HK-2 (cell line): ENCODE data around the gene WDR90.

ENCODE experiments used
- DNase-seq: peaks from one replicate; pipeline ENCODE4 v3.0.0-alpha.2; 2018; ENCODE audit not compliant: unreplicated experiment

Gene WDR90

DNA sequence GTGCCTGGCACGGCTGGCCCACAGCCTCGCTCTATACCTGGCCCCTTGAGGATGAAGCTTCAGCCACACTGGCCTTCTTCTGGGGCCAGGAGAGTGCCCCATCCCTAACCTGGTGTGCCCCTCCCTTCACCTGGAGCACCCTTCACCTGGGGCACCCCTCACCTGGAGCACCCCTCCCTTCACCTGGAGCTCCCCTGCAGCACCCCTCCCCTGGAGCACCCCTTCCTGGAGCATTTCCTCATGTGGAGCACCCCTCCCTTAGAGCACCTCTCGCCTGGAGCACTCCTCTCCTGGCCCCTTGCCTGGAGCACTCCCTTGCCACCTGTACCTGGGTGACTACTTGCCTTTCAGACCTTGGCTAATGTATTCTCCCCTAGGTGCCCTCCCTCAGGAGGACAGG is 58.9 kb downstream of the WDR90 start:
- no peak for DNase-seq

DNA sequence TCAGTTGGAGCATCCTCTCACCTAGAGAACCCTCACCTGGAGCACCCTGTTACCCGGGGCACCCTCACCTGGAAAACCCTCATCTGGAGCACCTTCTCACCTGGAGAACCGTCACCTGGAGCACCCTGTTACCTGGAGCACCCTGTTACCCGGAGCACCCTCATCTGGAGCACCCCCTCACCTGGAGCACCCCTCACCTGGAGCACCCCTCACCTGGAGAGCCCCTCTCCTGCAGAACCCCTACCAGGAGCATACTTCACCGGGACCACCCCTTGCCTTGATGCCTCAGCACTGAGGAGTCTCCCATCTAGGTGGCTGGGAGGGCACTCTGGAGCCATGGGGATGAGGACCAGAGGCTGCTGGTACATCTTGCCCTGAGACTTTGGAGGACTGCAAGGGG is 59.8 kb downstream of the WDR90 start:
- no peak for DNase-seq

DNA sequence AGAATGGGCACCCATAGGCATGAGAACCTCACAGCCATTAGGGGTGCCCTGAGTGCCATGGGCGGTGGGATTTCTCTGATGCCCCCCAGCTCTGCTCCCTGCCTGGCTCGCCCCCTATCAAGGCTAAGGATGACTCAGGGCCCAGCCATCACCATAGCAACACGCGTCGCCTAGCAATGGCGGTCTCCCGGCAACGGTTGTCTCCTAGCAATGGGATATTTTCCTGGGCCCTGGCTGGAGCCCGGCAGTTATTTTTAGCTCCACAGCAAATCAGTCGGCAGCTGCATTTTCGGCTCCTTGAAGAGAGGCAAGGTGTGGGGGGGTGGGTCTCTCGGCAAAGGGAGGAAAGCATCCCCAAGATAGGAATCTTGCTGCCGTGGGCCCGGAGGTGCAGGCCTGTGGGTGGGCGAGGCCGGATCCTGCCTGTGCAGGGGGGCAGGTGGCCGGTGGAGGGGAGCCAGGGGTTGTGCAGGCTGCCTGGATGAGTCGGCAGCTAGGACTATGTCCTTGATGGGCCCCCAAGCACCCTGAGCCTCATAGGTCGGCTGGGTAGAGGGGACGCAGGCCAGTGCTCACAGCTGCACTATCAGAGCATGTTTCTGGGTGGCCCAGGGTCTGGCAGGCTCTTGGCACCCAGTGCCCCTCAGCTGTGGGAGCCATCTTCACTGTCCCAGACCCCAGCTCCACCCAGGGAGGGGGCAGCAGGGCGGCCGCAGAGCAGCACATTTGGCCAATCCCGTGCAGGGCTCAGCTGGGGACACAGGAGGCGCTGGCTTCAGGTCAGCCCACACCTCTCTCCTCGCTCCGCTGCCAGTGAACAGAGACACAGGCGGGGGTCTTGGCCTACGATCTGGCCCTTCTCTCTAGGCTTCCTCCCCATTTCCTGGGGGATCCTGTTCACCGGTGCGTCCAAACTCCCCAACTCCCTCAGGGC is 60.7 kb downstream of the WDR90 start:
- peak; percentile 60 for DNase-seq

DNA sequence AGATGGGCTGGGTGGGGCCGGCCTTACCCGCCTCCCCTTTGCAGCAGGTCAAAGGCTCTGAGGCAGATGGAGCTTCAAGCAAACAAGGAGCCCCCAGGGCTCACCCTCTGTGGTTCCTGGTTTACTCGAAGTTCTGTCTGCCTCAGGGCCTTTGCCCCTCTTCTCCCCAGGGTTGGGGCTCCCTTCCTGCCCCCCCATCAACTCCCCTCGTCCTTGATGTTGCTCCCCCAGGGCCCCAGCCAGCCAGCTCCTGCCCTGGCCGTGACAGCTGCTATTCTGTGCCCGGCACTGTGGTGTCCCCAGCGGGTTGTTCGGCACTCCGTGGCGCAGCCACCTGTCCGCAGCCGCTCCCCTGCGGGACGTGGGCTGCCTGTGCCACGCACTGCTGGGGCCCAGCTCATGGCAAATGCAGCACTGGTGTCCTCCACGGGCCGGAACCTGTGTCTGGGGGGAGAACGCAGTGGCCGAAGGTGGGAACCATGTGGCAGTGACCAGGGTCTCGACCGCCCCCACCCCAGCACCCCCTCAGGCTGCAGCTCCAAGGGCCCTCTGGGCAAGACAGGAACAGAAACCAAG is 61.4 kb downstream of the WDR90 start:
- DNase-seq = no peak

DNA sequence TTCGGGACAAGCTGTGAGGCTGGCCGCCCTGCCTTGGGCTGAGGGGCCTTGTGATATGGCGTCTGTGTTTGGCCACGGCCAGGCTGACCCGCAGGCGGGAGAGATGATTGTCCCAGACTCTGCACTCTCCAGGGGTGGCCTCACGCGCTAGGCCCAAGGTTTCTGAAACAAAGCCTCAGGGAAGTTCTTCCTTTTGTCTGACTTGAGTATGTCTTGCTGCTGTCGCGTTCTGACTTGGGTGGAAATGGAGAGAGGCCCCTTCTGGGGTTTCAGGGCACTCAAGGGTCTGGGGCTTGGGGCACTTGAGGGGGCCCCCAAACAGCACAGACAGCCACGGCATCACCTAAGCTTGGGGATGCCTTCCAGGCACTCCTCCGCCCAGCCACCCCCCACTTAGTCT is 61.9 kb downstream of the WDR90 start:
- DNase-seq = no peak

DNA sequence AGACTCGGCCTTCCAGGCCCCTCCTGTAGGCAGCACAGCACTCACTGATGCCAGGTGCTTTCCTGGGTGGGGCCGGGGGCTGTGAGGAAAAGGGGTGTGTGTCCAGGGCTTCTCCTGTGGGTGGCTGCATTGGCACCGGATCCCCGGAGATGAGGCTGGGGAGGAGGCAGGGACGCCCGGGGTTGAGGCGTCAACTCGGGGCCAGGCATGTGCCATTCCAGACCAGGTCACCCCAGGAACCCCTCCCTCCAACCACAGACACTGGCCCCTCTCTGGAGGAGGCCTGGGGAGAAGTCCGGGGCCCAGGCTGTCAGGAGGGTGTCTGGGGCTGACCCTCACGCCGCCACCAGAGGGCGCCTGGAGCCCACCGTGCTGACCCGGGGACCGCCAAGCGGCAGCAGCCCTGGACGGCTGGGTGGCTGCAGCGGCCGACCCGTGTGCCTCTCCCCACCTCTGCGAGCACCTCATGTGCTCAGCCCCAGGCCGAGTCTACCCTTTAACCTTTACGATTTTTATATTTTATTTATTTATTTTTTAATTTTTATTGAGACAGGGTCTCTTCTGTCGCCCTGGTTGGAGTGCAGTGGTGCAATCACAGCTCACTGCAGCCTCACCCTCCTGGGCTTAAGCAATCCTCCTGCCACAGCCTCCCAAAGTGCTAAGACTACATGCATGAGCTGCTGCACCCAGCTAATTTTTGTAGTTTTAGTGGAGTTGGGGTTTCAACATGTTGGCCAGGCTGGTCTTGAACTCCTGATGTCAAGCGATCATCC is 62.6 kb downstream of the WDR90 start:
- peak; percentile 70 for DNase-seq

DNA sequence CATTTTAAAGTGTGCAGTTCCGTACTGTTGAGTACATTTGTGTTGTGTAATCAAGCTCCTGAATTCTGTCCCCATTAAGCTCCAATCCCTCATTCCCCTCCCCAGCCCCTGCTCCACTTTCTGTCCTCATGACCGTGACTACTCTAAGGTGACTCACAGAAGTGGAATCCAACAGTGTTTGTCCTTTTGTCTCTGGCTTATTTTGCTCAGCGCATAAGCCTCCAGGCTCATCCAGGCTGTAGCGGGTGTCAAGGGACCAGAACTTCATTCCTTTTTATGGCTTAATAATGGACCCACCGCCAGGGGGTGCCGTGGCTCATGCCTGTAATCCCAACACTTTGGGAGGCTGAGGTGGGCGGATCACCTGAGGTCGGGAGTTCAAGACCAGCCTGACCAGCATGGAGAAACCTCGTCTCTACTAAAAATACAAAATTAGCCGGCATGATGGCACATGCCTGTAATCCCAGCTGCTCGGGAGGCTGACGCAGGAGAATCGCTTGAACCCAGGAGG is 63.6 kb downstream of the WDR90 start:
- peak; percentile 85 for DNase-seq

DNA sequence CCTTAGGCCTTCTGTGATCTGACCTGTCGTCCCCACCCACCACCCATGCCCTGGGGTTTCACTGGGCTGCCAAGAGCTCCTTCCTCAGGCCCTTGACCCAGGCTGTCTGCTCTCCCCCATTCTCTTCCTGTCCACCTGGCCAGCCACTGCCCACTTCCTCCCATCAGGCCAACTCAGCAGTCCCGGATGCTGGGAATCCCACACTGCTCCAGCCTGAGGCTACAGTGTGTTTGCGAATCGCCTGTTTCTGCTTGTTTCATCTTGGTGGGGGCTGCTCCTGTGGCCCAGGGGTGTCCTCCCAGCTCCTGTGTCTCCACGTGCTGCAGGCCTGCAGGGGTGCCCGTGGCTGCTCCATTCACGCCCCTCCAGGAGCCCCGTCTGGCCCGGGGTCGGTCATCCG is 64.9 kb downstream of the WDR90 start:
- peak; percentile 59 for DNase-seq

DNA sequence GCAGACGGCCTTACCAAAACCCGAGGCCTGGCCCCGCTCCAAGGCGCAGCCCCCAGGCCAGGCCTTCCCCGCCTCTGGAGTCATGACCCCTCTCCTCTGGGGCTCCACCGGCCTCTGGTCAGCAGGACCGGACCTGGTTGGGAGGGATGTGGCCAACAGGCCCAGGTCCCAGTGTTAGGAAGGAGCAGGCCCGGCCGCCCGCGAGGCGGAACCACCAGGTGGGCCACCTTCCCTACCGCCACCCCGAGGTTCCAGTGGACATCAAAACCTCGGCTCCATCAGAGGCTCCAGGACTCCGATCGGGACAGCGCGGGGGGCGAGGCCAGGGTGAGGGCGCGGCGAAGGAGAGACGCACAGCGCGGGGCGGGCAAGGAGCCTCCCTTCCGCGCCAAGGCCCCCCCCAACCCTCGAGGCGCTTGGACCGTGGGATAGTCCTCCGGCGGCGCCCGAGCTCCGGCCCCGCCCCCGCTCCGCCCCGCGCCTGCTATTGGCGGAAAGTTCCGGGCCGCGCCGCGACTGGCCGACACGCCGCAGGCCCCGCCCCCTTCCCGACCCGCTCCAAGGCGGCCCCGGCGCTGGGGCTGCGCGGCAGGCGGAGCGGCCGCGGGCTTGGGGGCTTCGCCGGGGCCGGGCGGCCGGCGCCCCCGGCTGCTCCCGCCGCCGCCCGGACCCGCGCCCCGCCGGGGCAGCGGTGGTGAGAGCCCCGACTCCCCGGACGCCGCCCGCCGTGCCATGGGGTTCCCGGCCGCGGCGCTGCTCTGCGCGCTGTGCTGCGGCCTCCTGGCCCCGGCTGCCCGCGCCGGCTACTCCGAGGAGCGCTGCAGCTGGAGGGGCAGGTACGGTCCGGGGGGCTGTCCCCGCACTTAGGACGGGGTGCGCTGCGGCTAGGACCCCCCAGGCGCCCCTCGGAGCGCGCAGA is 65.7 kb downstream of the WDR90 start, which contains the start of gene METRN:
TSS of gene METRN (plus strand) at position 561 of the 919 bp plus-strand sequence. CDS start at position 733, 172 bp downstream.
- DNase-seq = peak; percentile 86

DNA sequence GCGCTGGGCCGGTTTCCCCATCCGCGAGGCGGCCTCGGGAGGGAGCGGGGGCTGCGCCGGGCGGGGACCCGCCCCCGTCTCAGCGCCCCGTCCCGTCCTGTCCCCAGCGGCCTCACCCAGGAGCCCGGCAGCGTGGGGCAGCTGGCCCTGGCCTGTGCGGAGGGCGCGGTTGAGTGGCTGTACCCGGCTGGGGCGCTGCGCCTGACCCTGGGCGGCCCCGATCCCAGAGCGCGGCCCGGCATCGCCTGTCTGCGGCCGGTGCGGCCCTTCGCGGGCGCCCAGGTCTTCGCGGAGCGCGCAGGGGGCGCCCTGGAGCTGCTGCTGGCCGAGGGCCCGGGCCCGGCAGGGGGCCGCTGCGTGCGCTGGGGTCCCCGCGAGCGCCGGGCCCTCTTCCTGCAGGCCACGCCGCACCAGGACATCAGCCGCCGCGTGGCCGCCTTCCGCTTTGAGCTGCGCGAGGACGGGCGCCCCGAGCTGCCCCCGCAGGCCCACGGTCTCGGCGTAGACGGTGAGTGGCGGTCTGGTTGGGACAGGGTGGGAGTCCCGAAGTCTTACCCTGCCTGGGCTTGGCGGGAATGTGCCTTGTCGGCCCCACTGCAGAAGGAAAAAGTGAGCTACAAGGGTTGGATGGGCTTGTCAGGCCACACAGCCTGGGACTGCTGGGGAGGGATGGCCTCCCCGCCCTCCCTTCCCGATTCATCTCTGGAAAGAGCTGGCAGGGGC is 66.5 kb downstream of the WDR90 start:
- no peak for DNase-seq

DNA sequence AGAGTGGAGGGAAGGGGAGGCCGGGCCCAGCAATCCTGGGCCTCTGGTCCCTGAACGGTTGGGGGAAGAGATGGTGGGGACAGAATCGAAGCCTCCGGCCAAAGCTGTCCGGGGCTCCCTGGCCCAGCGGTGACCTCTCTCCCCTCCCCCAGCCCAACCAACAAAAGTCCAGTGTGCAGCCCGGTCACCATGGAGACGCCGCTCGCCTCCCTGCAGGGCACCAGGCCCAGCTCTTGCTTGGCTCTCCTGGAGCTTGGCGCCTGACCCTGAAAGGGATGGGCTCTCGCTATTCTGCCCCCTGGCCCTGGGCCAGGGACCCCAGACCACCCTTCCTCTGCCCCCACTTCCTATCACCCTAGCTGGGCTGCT is 67.0 kb downstream of the WDR90 start:
- DNase-seq = peak; percentile 43

DNA sequence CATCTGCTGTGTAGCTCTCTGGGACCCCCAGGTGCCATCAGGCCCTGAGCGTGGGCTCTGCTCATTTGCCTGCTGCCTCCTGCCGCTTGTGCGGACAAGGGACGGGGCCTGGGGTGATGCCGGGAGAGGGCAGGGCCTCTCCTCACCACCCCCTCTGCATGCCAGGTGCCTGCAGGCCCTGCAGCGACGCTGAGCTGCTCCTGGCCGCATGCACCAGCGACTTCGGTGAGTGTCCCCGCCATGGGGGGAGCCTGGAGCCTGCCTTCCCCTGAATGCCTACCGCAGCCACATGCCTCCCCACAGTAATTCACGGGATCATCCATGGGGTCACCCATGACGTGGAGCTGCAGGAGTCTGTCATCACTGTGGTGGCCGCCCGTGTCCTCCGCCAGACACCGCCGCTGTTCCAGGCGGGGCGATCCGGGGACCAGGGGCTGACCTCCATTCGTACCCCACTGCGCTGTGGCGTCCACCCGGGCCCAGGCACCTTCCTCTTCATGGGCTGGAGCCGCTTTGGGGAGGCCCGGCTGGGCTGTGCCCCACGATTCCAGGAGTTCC is 67.7 kb downstream of the WDR90 start:
- DNase-seq = no peak
